HEK293 (cell line): ENCODE data around the gene SLC39A11.
A peak's percentile ranks its signal among the peaks of the same experiment; 100 is the strongest.

ENCODE experiments used
- CTCF ChIA-PET: fragments of 350-600 bp; formaldehyde crosslinking; extraction: SDS; loops from one replicate; lab custom pipeline; 2021; ENCODE audit warnings: antibody characterized with exemption; lab: Yijun Ruan, JAX
- POLR2A ChIA-PET: fragments of 300-600 bp; formaldehyde crosslinking; extraction: SDS; loops from one replicate; lab custom pipeline; 2020; ENCODE audit warnings: antibody characterized with exemption, inconsistent platforms; lab: Yijun Ruan, JAX
- H3K27ac ChIP-seq: fragments of 200-500 bp; sonication (Bioruptor generic); 2 replicates; pipeline ENCODE4 v1.5.1; 2014; ENCODE audit warnings: low read depth, low read length, control low read depth, inconsistent platforms; ENCODE audit errors: extremely low read depth
- H3K36me3 ChIP-seq, 2 experiments: fragments of 200-500 bp in 1 of 2; sonication (Bioruptor generic) in 1 of 2; 1 replicate in 1 of 2; 2 replicates in 1 of 2; pipeline ENCODE4 v1.5.1; 2014 to 2017; ENCODE audit warnings: inconsistent platforms in 2 of 2, low read length in 2 of 2; ENCODE audit not compliant: control insufficient read depth in 2 of 2, insufficient read depth in 1 of 2
- H3K4me1 ChIP-seq: fragments of 200-500 bp; sonication (Bioruptor generic); 2 replicates; pipeline ENCODE4 v1.5.1; 2014; ENCODE audit warnings: mild to moderate bottlenecking, low read length, inconsistent platforms; ENCODE audit not compliant: control insufficient read depth, insufficient read depth
- H3K4me3 ChIP-seq: 2 replicates; pipeline ENCODE4 v1.5.1; 2011; ENCODE audit warnings: low read depth, mild to moderate bottlenecking, control low read depth, low read length, moderate library complexity
- H3K9me3 ChIP-seq: fragments of 200-500 bp; sonication (Bioruptor generic); 2 replicates; pipeline ENCODE4 v1.5.1; 2014; ENCODE audit warnings: low read depth, low read length, inconsistent platforms; ENCODE audit not compliant: control insufficient read depth, insufficient read depth
- ATF2 ChIP-seq: fragments of 450-650 bp; formaldehyde crosslinking; IDR thresholded peaks from 2 replicates; pipeline ENCODE4 v1.5.1; 2016; ENCODE audit warnings: missing biosample characterization, missing genetic modification characterization, low read depth
- GLI4 ChIP-seq: fragments of 450-650 bp; formaldehyde crosslinking; IDR thresholded peaks from 2 replicates; pipeline ENCODE4 v1.5.1; 2016; ENCODE audit warnings: missing biosample characterization, missing genetic modification characterization
- HOXD13 ChIP-seq: sonication (generic); formaldehyde crosslinking; IDR thresholded peaks from 2 replicates; pipeline ENCODE4 v1.8.0; 2022; ENCODE audit warnings: missing genetic modification reagents, borderline replicate concordance
- TSHZ1 ChIP-seq: fragments of 450-650 bp; formaldehyde crosslinking; IDR thresholded peaks from 2 replicates; pipeline ENCODE4 v1.5.1; 2016; ENCODE audit warnings: missing biosample characterization, missing genetic modification characterization, borderline replicate concordance
- ZFP3 ChIP-seq: fragments of 450-650 bp; formaldehyde crosslinking; IDR thresholded peaks from 2 replicates; pipeline ENCODE4 v1.5.1; 2016; ENCODE audit warnings: low read depth, missing biosample characterization, missing genetic modification characterization
- ZFP69B ChIP-seq: fragments of 450-650 bp; formaldehyde crosslinking; IDR thresholded peaks from 2 replicates; pipeline ENCODE4 v1.5.1; 2016; ENCODE audit warnings: missing biosample characterization, missing genetic modification characterization
- ZNF138 ChIP-seq: fragments of 450-650 bp; formaldehyde crosslinking; IDR thresholded peaks from 2 replicates; pipeline ENCODE4 v1.5.1; 2016; ENCODE audit warnings: missing biosample characterization, missing genetic modification characterization, borderline replicate concordance
- ZNF140 ChIP-seq: fragments of 450-650 bp; formaldehyde crosslinking; IDR thresholded peaks from 2 replicates; pipeline ENCODE4 v1.5.1; 2016; ENCODE audit warnings: missing biosample characterization, missing genetic modification characterization
- ZNF146 ChIP-seq: fragments of 450-650 bp; formaldehyde crosslinking; IDR thresholded peaks from 2 replicates; pipeline ENCODE4 v1.5.1; 2016; ENCODE audit warnings: missing biosample characterization, missing genetic modification characterization
- ZNF16 ChIP-seq: fragments of 450-650 bp; formaldehyde crosslinking; IDR thresholded peaks from 2 replicates; pipeline ENCODE4 v1.5.1; 2016; ENCODE audit warnings: low read depth, missing biosample characterization, missing genetic modification characterization
- ZNF214 ChIP-seq: fragments of 450-650 bp; formaldehyde crosslinking; IDR thresholded peaks from 2 replicates; pipeline ENCODE4 v1.5.1; 2017; ENCODE audit warnings: missing biosample characterization, mild to moderate bottlenecking, missing genetic modification characterization, borderline replicate concordance
- ZNF23 ChIP-seq: fragments of 450-650 bp; formaldehyde crosslinking; IDR thresholded peaks from 2 replicates; pipeline ENCODE4 v1.5.1; 2016; ENCODE audit warnings: missing biosample characterization, missing genetic modification characterization, borderline replicate concordance
- ZNF239 ChIP-seq: fragments of 450-650 bp; formaldehyde crosslinking; IDR thresholded peaks from 2 replicates; pipeline ENCODE4 v1.5.1; 2016; ENCODE audit warnings: missing biosample characterization, missing genetic modification characterization
- ZNF311 ChIP-seq: fragments of 450-650 bp; formaldehyde crosslinking; IDR thresholded peaks from 2 replicates; pipeline ENCODE4 v1.5.1; 2017; ENCODE audit warnings: missing biosample characterization, missing genetic modification characterization, borderline replicate concordance
- ZNF37A ChIP-seq: fragments of 450-650 bp; IDR thresholded peaks from 2 replicates; pipeline ENCODE4 v1.5.1; 2018; ENCODE audit warnings: missing biosample characterization, missing genetic modification characterization
- ZNF394 ChIP-seq: fragments of 450-650 bp; formaldehyde crosslinking; IDR thresholded peaks from 2 replicates; pipeline ENCODE4 v1.5.1; 2016; ENCODE audit warnings: missing biosample characterization, missing genetic modification characterization, mild to moderate bottlenecking, moderate library complexity, borderline replicate concordance
- ZNF549 ChIP-seq: fragments of 450-650 bp; IDR thresholded peaks from 2 replicates; pipeline ENCODE4 v1.5.1; 2018; ENCODE audit warnings: missing biosample characterization, missing genetic modification characterization, mild to moderate bottlenecking, inconsistent platforms, moderate library complexity
- TF ChIP-seq, protein P1 (sequence below): fragments of 450-650 bp; formaldehyde crosslinking; IDR thresholded peaks from 2 replicates; pipeline ENCODE4; 2016; ENCODE audit warnings: missing biosample characterization, missing genetic modification characterization

SLC39A11 gene

DNA sequence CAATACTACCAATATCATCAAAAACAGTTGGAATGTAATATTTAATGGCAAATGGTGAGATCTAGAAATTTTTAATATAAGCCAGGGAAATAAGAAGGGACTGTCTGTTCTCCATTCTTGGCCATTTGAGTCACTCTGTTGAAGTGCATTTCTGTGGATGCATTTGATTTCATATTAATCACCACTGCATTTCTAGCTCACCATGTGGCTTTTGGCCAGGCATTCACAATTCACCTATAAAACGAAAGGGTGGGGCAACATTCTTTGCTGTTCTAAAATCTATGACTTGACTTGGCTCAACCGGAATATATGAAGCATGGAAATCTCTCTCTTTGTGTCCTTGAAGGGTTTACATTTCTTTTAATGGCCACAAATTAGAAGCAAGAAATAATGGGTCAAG is 483.0 kb downstream of the SLC39A11 start:
- H3K4me1 ChIP-seq = peaks cover under 1% of the 10 kb centered on the region; the same call in 1 of the 2 replicates
- no peak overlapping the region for H3K27ac ChIP-seq
- ChIA-PET CTCF (no interaction called here), POLR2A (no interaction called here)
- no peaks in the 10 kb centered on the region for H3K36me3 ChIP-seq
- no peak overlapping the region for H3K4me3 ChIP-seq
- TF ChIP-seq ZNF214 (tag by site-specific recombination) = no peak
- TF ChIP-seq ZNF146 (tag by site-specific recombination) = no peak
- TF ChIP-seq ZNF23 (tag by site-specific recombination) = no peak
- TF ChIP-seq ZNF16 = no peak
- no peak for TF ChIP-seq HOXD13 (CRISPR knock-in tag)
- TF ChIP-seq, protein P1, sequence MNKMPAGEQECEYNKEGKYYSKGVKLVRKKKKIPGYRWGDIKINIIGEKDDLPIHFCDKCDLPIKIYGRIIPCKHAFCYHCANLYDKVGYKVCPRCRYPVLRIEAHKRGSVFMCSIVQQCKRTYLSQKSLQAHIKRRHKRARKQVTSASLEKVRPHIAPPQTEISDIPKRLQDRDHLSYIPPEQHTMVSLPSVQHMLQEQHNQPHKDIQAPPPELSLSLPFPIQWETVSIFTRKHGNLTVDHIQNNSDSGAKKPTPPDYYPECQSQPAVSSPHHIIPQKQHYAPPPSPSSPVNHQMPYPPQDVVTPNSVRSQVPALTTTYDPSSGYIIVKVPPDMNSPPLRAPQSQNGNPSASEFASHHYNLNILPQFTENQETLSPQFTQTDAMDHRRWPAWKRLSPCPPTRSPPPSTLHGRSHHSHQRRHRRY = no peak
- TF ChIP-seq ZFP69B = no peak
- TF ChIP-seq ATF2 (tag by site-specific recombination) = no peak
- TF ChIP-seq ZNF394 (tag by site-specific recombination) = no peak
- TF ChIP-seq ZNF138 (tag by site-specific recombination) = no peak
- no peak for TF ChIP-seq ZNF37A
- no peak for TF ChIP-seq GLI4 (tag by site-specific recombination)
- TF ChIP-seq ZNF549 (tag by site-specific recombination) = no peak
- TF ChIP-seq ZFP3 (tag by site-specific recombination) = no peak
- TF ChIP-seq ZNF239 (tag by site-specific recombination) = no peak
- no peak for TF ChIP-seq TSHZ1
- no peaks in the 10 kb centered on the region for H3K9me3 ChIP-seq

GRCh38 chr17:72608436-72608835 is 484.1 kb downstream of the SLC39A11 start:
- no peak overlapping the region for H3K27ac ChIP-seq
- no peaks in the 10 kb centered on the region for H3K4me1 ChIP-seq
- no peaks in the 10 kb centered on the region for H3K36me3 ChIP-seq
- no peaks in the 10 kb centered on the region for H3K9me3 ChIP-seq
- ChIA-PET CTCF (interaction anchor here (0.7 kb wide), 1 partner anchor 611 kb away, joined by 3 read pairs; no protein-coding TSS in a partner anchor), POLR2A (no interaction called here)
- no peak overlapping the region for H3K4me3 ChIP-seq
- TF ChIP-seq ZNF146 (tag by site-specific recombination) = peak; percentile 54; the same call in 1 of the 2 replicates
- no peak for TF ChIP-seq ZNF311

- no peaks in the 10 kb centered on the region for H3K4me1 ChIP-seq
- no peaks in the 10 kb centered on the region for H3K36me3 ChIP-seq
- CTCF ChIA-PET = no interaction called here
- H3K4me3 ChIP-seq = no peak overlapping the region
- H3K9me3 ChIP-seq = no peaks in the 10 kb centered on the region
- no peak for TF ChIP-seq ZNF140
- POLR2A ChIA-PET = interaction anchor here (1.9 kb wide), 1 partner anchor 14 kb away, joined by 9 read pairs; no protein-coding TSS in a partner anchor
- H3K27ac ChIP-seq = no peak overlapping the region
Observed at GRCh38 chr17:72606656-72607055, 485.8 kb downstream of the SLC39A11 start.
